Stimulated activated CD8-positive, alpha-beta memory T cell treated with anti-CD3 and anti-CD28 coated beads, Interleukin-12 subunit alpha, Interleukin-12 subunit beta, amount 100 ng/mL, for 4 hours (primary cell): ENCODE measurements around the gene HIC1.

Experiments used
- DNase-seq: peaks from one replicate; pipeline ENCODE4 v3.0.0-alpha.2; 2020; ENCODE audit warnings: low read depth

Gene HIC1

DNA sequence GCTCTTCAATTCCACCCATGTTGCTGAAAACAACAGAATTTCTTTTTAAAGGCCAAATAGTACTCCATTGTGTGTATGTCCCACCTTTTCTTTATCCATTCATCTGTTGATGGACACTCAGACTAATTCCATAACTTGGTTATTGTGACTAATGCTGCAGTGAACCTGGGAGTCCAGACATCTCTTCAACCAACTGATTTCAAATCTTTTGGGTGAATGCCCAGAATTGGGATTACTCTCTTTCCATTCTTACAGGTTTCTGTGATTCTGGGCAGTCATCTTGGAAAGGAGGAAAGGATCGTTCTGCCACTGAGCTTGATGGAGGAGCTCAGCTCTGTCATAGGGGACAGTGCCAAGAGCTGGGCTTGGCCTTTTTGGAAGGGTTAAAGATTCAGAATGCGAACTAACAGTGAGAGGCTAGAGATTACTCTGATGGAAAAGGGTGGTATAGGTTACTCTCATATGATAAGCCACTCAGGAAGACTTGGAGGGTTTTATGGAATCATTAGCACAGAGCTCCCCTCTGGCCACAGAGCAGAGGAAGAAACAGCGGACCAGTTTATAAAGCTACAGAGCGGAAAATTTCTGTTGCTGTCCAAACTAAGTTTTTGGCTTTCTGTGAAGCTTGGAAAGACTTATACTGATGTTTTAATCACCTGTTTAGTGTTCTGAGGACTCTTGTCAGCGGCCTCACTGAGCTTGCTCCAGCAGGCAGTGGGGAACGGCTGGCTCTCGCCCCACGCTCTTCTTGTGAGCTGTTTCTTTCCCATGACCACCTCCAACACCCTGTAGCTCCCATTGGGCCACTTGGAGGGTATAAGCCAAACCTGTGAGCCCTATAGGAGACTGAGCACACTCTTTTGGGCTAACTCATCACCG lies 48.3 kb downstream of the HIC1 start:
- no peak for DNase-seq

DNA sequence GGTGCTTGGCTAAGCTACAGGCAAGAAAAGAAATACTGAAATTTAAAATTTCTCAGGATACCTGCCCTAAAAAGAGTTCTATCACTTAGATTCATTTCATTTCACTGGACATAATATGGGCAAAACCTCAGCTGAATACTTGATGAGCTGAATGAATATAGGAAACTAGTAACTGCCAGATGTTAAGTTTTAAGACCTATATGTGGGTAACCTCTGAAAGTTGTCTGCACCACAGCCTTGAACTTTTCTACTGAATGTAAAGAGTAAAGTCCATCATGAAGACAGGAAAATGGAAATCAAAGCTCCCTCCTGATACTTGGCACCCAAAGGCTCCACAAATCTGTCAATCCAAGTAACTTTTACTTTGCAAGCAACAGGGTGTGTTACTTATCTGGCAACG lies 50.8 kb downstream of the HIC1 start:
- no peak for DNase-seq

DNA sequence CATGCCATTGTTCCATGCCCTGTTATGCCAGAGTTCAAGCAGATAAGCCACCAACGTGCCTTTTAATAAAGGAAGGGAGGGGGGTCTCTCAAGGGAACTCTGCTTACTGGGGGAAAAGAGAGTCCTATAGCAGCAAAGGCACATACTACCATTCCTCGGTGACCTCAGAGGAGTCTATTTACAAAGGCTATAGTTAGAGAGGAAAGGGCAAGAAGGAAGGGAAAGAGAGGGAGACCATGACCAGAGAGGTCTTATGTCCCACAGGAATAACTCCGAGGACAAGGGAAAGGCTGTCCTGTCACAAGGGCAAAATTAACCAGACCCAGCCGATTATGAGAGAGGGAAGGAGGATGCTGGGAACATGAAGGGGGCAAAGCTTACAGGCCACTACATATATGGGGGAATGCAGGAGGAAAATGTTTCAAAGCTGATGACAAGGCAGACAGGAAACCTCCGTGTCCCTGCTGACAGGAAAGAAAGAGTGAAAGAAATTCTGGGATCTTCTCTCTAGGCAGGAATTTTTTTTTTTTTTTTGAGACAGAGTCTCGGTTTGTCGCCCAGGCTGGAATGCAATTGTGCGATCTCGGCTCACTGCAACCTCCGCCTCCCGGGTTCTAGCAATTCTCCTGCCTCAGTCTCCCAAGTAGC lies 51.5 kb downstream of the HIC1 start:
- DNase-seq, result no peak

DNA sequence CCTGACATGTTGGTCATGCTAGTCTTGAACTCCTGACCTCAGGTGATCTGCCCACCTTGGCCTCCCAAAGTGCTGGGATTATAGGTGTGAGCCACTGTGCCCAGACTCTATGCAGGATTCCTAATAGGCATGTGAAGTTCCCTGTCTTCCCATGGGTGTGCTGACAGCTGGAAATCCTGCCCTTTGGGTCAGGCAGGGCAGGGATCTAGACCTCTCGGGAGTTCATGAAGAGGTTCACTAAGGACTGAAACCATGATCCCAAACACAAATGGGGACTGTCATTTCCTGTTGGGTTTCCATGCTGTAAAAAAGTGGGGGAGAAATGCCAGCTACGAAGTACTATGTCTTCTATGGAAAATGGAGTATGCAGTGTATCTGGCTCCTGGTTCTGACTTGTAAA lies 52.1 kb downstream of the HIC1 start:
- no peak for DNase-seq

DNA sequence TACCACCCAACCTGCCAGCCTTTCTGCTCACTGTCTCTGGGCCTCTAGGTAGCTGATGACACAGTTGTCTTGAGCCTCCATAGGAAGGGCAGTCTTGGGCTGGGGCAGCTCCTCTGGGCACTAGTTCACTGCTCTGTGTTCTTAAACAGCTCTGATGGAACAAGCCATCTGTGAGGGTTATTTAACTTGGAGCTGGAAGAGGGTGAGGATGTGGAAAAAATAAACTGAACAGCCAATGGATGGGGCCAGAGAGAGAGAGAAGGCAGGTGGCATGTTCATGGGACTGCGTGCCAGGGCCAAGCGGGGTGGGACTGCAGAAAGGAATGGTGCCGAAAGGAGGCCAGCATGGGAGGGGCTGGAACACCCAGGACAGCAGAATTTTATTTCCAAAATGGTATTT lies 52.6 kb downstream of the HIC1 start:
- no peak for DNase-seq

DNA sequence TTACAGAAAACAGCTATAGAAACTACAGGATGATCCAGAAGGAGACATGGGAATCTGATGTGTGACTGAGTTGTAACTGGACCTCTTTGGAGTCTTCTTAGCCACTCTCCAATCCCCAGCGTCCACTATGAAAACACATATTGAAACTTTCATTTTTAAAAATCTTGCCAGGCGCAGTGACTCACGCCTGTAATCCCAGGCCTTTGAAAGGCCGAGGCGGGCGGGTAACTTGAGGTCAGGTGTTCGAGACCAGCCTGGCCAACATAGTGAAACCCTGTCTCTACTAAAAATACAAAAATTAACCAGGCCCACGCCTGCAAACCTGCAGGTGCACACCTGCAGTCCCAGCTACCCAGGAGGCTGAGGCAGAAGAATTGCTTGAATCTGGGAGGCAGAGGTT lies 53.3 kb downstream of the HIC1 start:
- no peak for DNase-seq

DNA sequence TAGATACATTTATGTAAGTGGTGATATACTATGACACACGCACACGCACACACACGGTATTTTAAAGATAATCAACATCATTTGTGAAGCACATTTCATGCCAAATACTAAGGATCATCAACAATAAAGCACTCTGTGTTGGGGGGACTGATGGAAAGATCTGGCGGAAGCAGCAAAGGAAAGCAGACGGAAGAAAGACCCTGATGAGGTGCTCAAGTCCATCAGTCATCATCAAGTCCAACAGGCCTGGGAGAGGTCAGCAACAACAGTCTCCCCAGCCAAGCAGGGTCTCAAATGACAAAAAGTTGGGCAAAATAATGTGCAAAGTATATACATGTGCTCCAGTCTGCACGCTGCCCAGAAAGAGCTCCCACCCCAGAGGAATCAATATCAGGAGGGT lies 55.5 kb downstream of the HIC1 start:
- DNase-seq, result no peak

DNA sequence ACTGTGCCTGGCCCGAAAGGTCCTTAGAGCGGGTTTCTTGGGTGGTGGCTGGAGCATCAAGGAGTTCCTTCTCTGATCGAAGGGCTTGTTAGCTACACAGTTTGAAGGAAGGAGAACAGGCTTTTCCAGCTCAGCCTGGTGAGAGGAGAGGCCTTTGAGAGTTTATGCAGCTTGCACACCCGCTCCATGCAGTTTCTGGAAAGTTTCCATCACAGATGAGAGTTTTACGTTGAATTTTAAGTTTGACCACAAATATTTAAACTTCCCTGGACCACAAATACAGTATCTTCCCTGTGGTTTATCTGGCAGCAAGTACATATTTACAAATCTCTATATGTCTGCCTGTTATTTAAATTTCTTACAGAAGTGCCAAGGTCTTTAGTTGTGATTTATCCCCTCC lies 56.8 kb downstream of the HIC1 start:
- DNase-seq, result no peak
